Activated CD8-positive, alpha-beta memory T cell treated with anti-CD3 and anti-CD28 coated beads for 1 hour (primary cell): ENCODE results near the gene LSM5.
A peak's percentile ranks its signal among the peaks of the same experiment; 100 is the strongest.
"Not testable (repeated sequence)": the region's sequence is repeated elsewhere in the genome, so short reads cannot be mapped to it uniquely, and the experiment has no call there.

Source experiments
- DNase-seq, 2 donors: peaks; one replicate each; pipeline ENCODE4 v3.0.0-alpha.2; 2020; ENCODE audit warnings: low read depth in 1 of 2; ENCODE audit errors: extremely low read depth in 1 of 2

Gene LSM5

GRCh38 chr7:32506266-32507054 lies 16.3 kb upstream of the LSM5 start:
- DNase-seq: no peak

GRCh38 chr7:32502728-32503127 lies 12.5 kb upstream of the LSM5 start:
- DNase-seq: no peak

- DNase-seq: no peak
These were observed 11.3 kb upstream of the LSM5 start for GRCh38 chr7:32501522-32501921.

GRCh38 chr7:32500922-32501341 lies 10.8 kb upstream of the LSM5 start:
- no peak for DNase-seq

- DNase-seq: not testable (repeated sequence)
These were observed 10.0 kb upstream of the LSM5 start for GRCh38 chr7:32500216-32500615.

GRCh38 chr7:32499755-32500154 lies 9.6 kb upstream of the LSM5 start:
- DNase-seq: not testable (repeated sequence)

- no peak for DNase-seq
These were observed 6.1 kb upstream of the LSM5 start for GRCh38 chr7:32496052-32496813.

- DNase-seq: peak; percentile 96 to 97
These were observed 5.3 kb upstream of the LSM5 start, which contains the start of gene AVL9 for GRCh38 chr7:32495298-32496051. Gene AVL9, plus strand, starts transcription at chr7:32495489. Its CDS starts 221 bp downstream, at chr7:32495710.

GRCh38 chr7:32494946-32495297 lies 4.7 kb upstream of the LSM5 start:
- no peak for DNase-seq

GRCh38 chr7:32489788-32490126 lies 423 bp downstream of the LSM5 start:
- DNase-seq: no peak

- DNase-seq: no peak
These were observed 8.3 kb downstream of the LSM5 start for GRCh38 chr7:32481921-32482320.

- no peak for DNase-seq
These were observed 9.0 kb downstream of the LSM5 start for GRCh38 chr7:32481176-32481575.

- DNase-seq: no peak
These were observed 10.5 kb downstream of the LSM5 start for GRCh38 chr7:32479574-32480200.

GRCh38 chr7:32477649-32477980 lies 12.6 kb downstream of the LSM5 start:
- no peak for DNase-seq

GRCh38 chr7:32476816-32477648 lies 13.1 kb downstream of the LSM5 start:
- DNase-seq: no peak

- DNase-seq: no peak
These were observed 16.2 kb downstream of the LSM5 start for GRCh38 chr7:32474008-32474407.

GRCh38 chr7:32472015-32472414 lies 18.2 kb downstream of the LSM5 start:
- no peak for DNase-seq

- no peak for DNase-seq
These were observed 19.3 kb downstream of the LSM5 start for GRCh38 chr7:32470871-32471270.

GRCh38 chr7:32470004-32470403 lies 20.2 kb downstream of the LSM5 start:
- not testable (repeated sequence) for DNase-seq
